Gastrocnemius medialis (tissue), 4 donors: ENCODE data around the gene SP3.

ENCODE experiments used
- POLR2A ChIP-seq, 2 donors: fragments of 450-650 bp; IDR thresholded peaks; one replicate each; pipeline ENCODE4 v1.6.1; 2017; ENCODE audit warnings: antibody characterized with exemption in 2 of 2, mild to moderate bottlenecking in 2 of 2, moderate library complexity in 2 of 2
- TF ChIP-seq, protein P1 (sequence below), 5 experiments: fragments of 450-650 bp in 3 of 5; fragments of 200-600 bp in 2 of 5; sonication (generic) in 2 of 5; IDR thresholded peaks in 4 of 5; conservative IDR thresholded peaks in 1 of 5; 1 replicate in 4 of 5; 2 replicates in 1 of 5; pipeline ENCODE4 v1.5.1; 2016 to 2019; ENCODE audit warnings: antibody characterized with exemption in 5 of 5, mild to moderate bottlenecking in 3 of 5, moderate library complexity in 3 of 5

DNA sequence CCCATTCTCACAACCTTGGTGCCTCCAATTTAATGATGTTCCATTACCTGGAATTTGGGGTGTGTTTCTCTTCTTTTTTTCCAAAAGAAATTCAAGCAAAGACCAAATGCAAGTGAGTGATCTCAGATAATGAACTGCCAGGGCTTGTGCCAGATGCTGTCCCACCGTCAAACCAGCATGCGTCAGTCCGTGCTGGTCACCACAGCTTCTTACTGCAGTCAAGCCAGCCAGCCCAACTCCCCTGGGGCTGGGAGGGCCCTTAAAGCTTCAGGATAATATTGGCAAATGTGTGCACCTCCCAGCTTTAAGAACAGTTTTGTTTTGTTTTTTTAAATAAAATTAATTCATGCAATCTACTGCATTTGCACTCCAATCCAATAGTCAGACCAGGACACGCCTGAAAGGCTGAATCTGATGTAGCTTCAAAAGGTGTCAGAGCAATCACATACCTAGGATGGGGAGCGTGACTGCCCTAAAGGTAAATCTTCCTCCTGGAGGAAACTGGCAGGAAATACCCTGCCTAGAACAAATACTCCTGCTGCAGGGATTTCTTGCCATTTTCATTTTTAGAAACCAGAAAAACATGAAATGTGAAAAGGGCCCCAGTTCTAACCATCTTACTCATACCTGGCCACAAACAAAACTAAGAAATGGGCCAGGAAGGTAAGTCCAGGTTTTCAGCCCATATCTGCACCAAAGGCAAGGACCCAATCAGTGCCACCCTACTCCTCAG, 26.8 kb upstream of the SP3 start:
- TF ChIP-seq, protein P1, sequence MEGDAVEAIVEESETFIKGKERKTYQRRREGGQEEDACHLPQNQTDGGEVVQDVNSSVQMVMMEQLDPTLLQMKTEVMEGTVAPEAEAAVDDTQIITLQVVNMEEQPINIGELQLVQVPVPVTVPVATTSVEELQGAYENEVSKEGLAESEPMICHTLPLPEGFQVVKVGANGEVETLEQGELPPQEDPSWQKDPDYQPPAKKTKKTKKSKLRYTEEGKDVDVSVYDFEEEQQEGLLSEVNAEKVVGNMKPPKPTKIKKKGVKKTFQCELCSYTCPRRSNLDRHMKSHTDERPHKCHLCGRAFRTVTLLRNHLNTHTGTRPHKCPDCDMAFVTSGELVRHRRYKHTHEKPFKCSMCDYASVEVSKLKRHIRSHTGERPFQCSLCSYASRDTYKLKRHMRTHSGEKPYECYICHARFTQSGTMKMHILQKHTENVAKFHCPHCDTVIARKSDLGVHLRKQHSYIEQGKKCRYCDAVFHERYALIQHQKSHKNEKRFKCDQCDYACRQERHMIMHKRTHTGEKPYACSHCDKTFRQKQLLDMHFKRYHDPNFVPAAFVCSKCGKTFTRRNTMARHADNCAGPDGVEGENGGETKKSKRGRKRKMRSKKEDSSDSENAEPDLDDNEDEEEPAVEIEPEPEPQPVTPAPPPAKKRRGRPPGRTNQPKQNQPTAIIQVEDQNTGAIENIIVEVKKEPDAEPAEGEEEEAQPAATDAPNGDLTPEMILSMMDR (IDR thresholded peaks at IDR 0.05 in 4 of 5, conservative IDR thresholded peaks at IDR 0.05 in 1 of 5): no peak
- TF ChIP-seq POLR2A (IDR thresholded peaks at IDR 0.05): no peak
